HepG2 (cell line): Measurements from ENCODE around the gene PSEN2. TPM values are rescaled to one million over a fixed set of nuclear protein-coding genes. Genes with fewer than 3 reads are reported as not detected.

ENCODE experiments used
- ETV5 ChIP-seq: IDR thresholded peaks from 2 replicates; pipeline ENCODE4 v1.6.1; 2018; ENCODE audit warnings: missing biosample characterization, missing genetic modification reagents, inconsistent platforms, borderline replicate concordance
- GABPA ChIP-seq, 2 experiments: IDR thresholded peaks; 2 replicates each; pipeline ENCODE4 v1.6.1; 2011 to 2016; ENCODE audit warnings: low read depth in 2 of 2, low read length in 1 of 2, missing biosample characterization in 1 of 2, missing genetic modification characterization in 1 of 2
- GATAD1 ChIP-seq: IDR thresholded peaks from 2 replicates; pipeline ENCODE4 v1.6.1; 2016; ENCODE audit warnings: missing genetic modification reagents, missing compliant biosample characterization
- GMEB1 ChIP-seq: sonication (generic); formaldehyde crosslinking; IDR thresholded peaks from 2 replicates; pipeline ENCODE4 v1.5.1; 2020; ENCODE audit warnings: missing genetic modification reagents, mild to moderate bottlenecking, borderline replicate concordance
- KLF16 ChIP-seq, 2 experiments: sonication (generic) in 1 of 2; formaldehyde crosslinking in 1 of 2; IDR thresholded peaks; 2 replicates each; pipeline versions ENCODE4 v1.6.1 to v1.8.0; 2016 to 2023; ENCODE audit warnings: missing genetic modification reagents in 2 of 2, missing compliant biosample characterization in 1 of 2
- MTF1 ChIP-seq: sonication (generic); formaldehyde crosslinking; IDR thresholded peaks from 2 replicates; pipeline ENCODE4 v1.5.0; 2020; ENCODE audit warnings: missing genetic modification reagents
- NFKB2 ChIP-seq: sonication (generic); formaldehyde crosslinking; IDR thresholded peaks from 2 replicates; pipeline ENCODE4 v1.4.0; 2020; ENCODE audit warnings: missing genetic modification reagents, borderline replicate concordance
- SALL1 ChIP-seq: sonication (generic); formaldehyde crosslinking; IDR thresholded peaks from 2 replicates; pipeline ENCODE4 v1.8.0; 2022; ENCODE audit warnings: mild to moderate bottlenecking, missing genetic modification reagents
- SMC3 ChIP-seq: IDR thresholded peaks from 2 replicates; pipeline ENCODE4 v1.6.1; 2011; ENCODE audit warnings: low read length, improper control_type of control experiment
- TAF1 ChIP-seq: sonication (generic); formaldehyde crosslinking; IDR thresholded peaks from 2 replicates; pipeline ENCODE4 v1.4.0; 2020; ENCODE audit warnings: missing genetic modification reagents
- THRA ChIP-seq: sonication (generic); formaldehyde crosslinking; IDR thresholded peaks from 2 replicates; pipeline ENCODE4 v1.4.0; 2020; ENCODE audit warnings: missing genetic modification reagents, borderline replicate concordance
- TSC22D2 ChIP-seq: sonication (generic); formaldehyde crosslinking; IDR thresholded peaks from 2 replicates; pipeline ENCODE4 v1.5.1; 2020; ENCODE audit warnings: missing genetic modification reagents, mild to moderate bottlenecking, borderline replicate concordance
- ZNF280B ChIP-seq: sonication (generic); formaldehyde crosslinking; IDR thresholded peaks from 2 replicates; pipeline ENCODE4 v1.5.0; 2020; ENCODE audit warnings: missing genetic modification reagents, mild to moderate bottlenecking, borderline replicate concordance
- ZNF619 ChIP-seq: sonication (generic); formaldehyde crosslinking; IDR thresholded peaks from 2 replicates; pipeline ENCODE4 v1.4.0; 2020; ENCODE audit warnings: mild to moderate bottlenecking, missing genetic modification reagents
- ZSCAN31 ChIP-seq: sonication (generic); formaldehyde crosslinking; IDR thresholded peaks from 2 replicates; pipeline ENCODE4 v1.5.0; 2020; ENCODE audit warnings: low read depth, mild to moderate bottlenecking, missing genetic modification reagents
- polyA plus RNA-seq, 8 experiments: library from polyadenylated mRNA; depleted of rRNA in 3 of 8; stranded (reverse) in 7 of 8; unstranded in 1 of 8; fragments of >200 nt; fragmentation: Illumina TruSeq in 4 of 8; extraction: Trizol in 4 of 8; gene quantifications; 2 replicates each; pipeline versions ENCODE4 v1.2.1 to v1.2.3, GENCODE V29; 2011 to 2016; ENCODE audit warnings: low read depth in 4 of 8, missing spikeins in 1 of 8, mixed read lengths in 1 of 8; ENCODE audit not compliant: insufficient read depth in 1 of 8
- total RNA-seq, 5 experiments: library from RNA; depleted of rRNA; stranded (reverse); fragments of >200 nt; fragmentation: Illumina TruSeq; extraction: Trizol; gene quantifications; 2 replicates each; pipeline ENCODE4 v1.2.3, GENCODE V29; 2016; ENCODE audit warnings: low read depth in 1 of 5
- TF ChIP-seq, protein P1 (sequence below): sonication (generic); formaldehyde crosslinking; conservative IDR thresholded peaks from 2 replicates; pipeline ENCODE4 v1.4.0; 2020; ENCODE audit warnings: mild to moderate bottlenecking, missing genetic modification reagents, moderate library complexity
- TF ChIP-seq, protein P2 (sequence below): sonication (generic); formaldehyde crosslinking; IDR thresholded peaks from 2 replicates; pipeline ENCODE4 v1.5.1; 2020; ENCODE audit warnings: mild to moderate bottlenecking, missing genetic modification reagents, borderline replicate concordance

The PSEN2 gene
- total and polyA plus RNA-seq, 2 of the 13 experiments (the other 11 are each of a cell fraction or from before 2014, with no cell fraction given) = 5.9 to 13.1 TPM

- TF ChIP-seq, protein P1, sequence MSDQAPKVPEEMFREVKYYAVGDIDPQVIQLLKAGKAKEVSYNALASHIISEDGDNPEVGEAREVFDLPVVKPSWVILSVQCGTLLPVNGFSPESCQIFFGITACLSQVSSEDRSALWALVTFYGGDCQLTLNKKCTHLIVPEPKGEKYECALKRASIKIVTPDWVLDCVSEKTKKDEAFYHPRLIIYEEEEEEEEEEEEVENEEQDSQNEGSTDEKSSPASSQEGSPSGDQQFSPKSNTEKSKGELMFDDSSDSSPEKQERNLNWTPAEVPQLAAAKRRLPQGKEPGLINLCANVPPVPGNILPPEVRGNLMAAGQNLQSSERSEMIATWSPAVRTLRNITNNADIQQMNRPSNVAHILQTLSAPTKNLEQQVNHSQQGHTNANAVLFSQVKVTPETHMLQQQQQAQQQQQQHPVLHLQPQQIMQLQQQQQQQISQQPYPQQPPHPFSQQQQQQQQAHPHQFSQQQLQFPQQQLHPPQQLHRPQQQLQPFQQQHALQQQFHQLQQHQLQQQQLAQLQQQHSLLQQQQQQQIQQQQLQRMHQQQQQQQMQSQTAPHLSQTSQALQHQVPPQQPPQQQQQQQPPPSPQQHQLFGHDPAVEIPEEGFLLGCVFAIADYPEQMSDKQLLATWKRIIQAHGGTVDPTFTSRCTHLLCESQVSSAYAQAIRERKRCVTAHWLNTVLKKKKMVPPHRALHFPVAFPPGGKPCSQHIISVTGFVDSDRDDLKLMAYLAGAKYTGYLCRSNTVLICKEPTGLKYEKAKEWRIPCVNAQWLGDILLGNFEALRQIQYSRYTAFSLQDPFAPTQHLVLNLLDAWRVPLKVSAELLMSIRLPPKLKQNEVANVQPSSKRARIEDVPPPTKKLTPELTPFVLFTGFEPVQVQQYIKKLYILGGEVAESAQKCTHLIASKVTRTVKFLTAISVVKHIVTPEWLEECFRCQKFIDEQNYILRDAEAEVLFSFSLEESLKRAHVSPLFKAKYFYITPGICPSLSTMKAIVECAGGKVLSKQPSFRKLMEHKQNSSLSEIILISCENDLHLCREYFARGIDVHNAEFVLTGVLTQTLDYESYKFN (CRISPR knock-in tag) = 0 out of 2 replicates have a peak, but pooled peaks have one; percentile 19
- TF ChIP-seq ZNF619 (CRISPR knock-in tag) (0 out of 2 replicates have a peak, but pooled peaks have one; percentile 60), TAF1 (no peak), KLF16 (CRISPR knock-in tag; IDR thresholded peaks at IDR 0.05) (0 out of 4 replicates have a peak, but pooled peaks of 1 of the 2 experiments have one; percentile 46), TSC22D2 (0 out of 2 replicates have a peak, but pooled peaks have one; percentile 53), GMEB1 (CRISPR knock-in tag) (0 out of 2 replicates have a peak, but pooled peaks have one; percentile 18), GABPA (IDR thresholded peaks at IDR 0.05; ENCODE audit: low read depth, low read length) (no peak), GABPA (CRISPR knock-in tag; IDR thresholded peaks at IDR 0.05; ENCODE audit: low read depth) (0 out of 2 replicates have a peak, but pooled peaks have one; percentile 26), GATAD1 (CRISPR knock-in tag) (peak; percentile 46; the same call in 1 of the 2 replicates), THRA (CRISPR knock-in tag) (peak; percentile 21; the same call in 1 of the 2 replicates), MTF1 (CRISPR knock-in tag) (no peak), SMC3 (peak; percentile 85), ZSCAN31 (CRISPR knock-in tag) (0 out of 2 replicates have a peak, but pooled peaks have one; percentile 31), SALL1 (peak; percentile 85), ETV5 (CRISPR knock-in tag) (peak; percentile 26; the same call in 1 of the 2 replicates), NFKB2 (CRISPR knock-in tag) (peak; percentile 42; the same call in 1 of the 2 replicates), ZNF280B (peak; percentile 53; the same call in 1 of the 2 replicates)
- TF ChIP-seq, protein P2, sequence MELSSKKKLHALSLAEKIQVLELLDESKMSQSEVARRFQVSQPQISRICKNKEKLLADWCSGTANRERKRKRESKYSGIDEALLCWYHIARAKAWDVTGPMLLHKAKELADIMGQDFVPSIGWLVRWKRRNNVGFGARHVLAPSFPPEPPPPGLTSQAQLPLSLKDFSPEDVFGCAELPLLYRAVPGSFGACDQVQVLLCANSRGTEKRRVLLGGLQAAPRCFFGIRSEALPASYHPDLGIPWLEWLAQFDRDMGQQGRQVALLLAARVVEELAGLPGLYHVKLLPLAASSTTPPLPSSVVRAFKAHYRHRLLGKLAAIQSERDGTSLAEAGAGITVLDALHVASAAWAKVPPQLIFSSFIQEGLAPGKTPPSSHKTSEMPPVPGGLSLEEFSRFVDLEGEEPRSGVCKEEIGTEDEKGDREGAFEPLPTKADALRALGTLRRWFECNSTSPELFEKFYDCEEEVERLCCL (CRISPR knock-in tag) = no peak
These were observed 42.3 kb downstream of the PSEN2 start (continued) for GRCh38 chr1:226912587-226913176.
